ENCODE data around the gene IMPDH1.
A peak's percentile ranks its signal among the peaks of the same experiment; 100 is the strongest.

IMPDH1 gene

DNA sequence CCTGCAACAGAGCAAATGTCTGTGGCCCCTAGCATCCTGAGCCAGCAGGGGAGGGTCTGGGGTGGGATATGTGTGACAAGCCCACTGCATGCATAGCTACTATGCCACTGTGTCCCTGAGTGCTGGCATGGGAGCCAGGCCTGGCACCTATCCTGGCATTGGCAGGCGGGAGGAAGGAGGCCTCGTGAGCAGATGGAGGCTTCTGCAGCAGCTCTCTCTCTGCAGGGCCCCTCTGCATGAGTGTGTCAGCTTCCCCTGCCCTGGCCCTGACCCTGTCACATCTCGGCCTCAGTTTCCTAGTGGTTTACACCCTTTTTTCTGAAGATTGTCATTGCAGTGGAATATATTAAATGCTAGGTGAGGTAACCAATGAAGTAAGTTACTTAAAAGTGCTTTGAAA, 13.1 kb upstream of the IMPDH1 start:
- Mint-ChIP-seq H3K27me3 (ENCODE audit: low read depth) (peaks cover 4% of the 10 kb centered on the region), H3K9me3 (no peaks in the 10 kb centered on the region), H3K4me1 (ENCODE audit: low read depth) (peaks cover 5% of the 10 kb centered on the region), H3K4me3 (no peak overlapping the region), H3K36me3 (ENCODE audit: low read depth) (no peaks in the 10 kb centered on the region), H3K27ac (no peak overlapping the region)

DNA sequence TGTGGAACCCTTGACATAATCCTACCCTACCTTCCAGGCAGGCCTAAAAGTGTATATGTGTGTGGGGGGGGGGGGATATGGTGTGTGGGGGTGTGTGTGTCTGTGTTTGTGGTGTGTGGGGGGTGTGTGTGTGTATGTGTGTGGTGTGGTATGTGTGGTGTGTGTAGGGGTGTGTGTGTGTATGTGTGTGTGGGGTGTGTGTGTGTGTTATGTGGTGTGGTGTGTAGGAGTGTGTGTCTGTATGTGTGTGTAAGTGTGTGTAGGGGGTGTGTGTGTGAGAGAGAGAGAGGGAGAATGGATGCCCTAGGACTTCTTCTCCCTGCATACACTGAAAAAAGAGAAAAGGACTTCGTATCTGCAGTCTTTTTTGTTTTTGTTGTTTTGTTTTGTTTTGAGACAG, 12.3 kb upstream of the IMPDH1 start:
- Mint-ChIP-seq H3K9me3 (no peaks in the 10 kb centered on the region), H3K4me3 (no peak overlapping the region), H3K27me3 (ENCODE audit: low read depth) (peaks cover 4% of the 10 kb centered on the region), H3K27ac (no peak overlapping the region), H3K4me1 (ENCODE audit: low read depth) (peaks cover 4% of the 10 kb centered on the region), H3K36me3 (ENCODE audit: low read depth) (no peaks in the 10 kb centered on the region)

DNA sequence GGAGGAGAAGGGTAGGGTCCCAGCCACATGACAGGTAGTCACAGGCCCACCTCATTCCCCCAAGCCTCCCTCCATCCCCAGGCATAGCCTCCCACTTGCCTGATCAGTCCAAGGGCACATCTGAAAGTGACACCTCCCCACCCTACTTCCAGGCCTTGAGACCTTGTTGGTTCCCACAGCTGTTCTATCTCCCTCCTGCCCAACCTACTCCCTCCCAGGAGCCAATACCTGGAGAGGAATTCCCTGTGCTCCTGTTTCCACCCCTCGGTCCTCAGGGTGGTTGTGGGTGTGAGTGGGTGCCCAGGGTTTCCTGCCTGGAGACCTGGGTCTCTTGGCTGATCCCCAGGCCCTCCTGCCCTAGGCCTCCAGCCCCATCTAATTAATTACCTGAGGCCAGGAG, 11.6 kb upstream of the IMPDH1 start:
- Mint-ChIP-seq H3K4me3 (no peak overlapping the region), H3K27me3 (ENCODE audit: low read depth) (peaks cover 4% of the 10 kb centered on the region), H3K9me3 (no peaks in the 10 kb centered on the region), H3K27ac (no peak overlapping the region), H3K4me1 (ENCODE audit: low read depth) (peaks cover 4% of the 10 kb centered on the region), H3K36me3 (ENCODE audit: low read depth) (no peaks in the 10 kb centered on the region)

DNA sequence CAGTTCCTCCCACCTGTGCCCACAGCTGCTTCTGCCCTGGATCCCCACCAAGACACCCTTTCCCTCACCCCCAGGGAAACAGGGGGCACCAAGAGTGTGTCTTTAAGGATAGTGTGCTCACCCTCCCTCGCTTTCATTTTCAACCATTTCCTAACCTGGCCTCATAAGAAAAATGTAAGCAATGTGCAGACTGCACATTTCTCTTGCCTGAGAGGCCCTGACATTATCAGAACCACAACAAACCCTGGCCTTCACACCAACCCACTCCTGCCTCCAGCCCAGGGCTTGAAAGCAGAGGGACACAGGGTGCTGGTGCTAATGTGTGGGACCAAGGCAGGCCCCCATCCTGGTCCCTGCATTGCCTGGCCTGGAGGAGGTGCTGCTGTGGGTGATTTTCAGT, 11.0 kb upstream of the IMPDH1 start:
- Mint-ChIP-seq H3K27me3 (ENCODE audit: low read depth) (peaks cover 4% of the 10 kb centered on the region), H3K4me3 (no peak overlapping the region), H3K27ac (no peak overlapping the region), H3K9me3 (no peaks in the 10 kb centered on the region), H3K4me1 (ENCODE audit: low read depth) (peaks cover 4% of the 10 kb centered on the region), H3K36me3 (ENCODE audit: low read depth) (no peaks in the 10 kb centered on the region)

DNA sequence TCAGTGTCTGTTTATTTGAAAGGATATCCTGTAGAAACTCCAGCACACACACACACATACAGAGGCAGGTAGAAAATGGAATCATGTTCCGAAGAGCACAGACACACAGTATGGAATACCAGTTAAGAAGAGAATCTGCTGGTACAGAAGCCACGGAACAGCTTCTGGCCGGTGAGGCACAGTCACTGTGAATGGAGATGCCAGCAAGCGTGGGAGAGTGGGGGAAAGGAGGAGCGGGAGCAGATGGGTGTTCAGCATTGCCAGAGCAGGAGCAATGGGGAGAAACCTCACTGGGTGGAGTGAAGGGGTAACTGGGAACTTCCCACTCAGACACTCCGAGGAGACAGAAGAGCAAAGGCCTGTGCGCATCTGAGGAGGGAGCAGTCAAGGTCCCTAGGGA, 9.5 kb upstream of the IMPDH1 start:
- peaks cover 4% of the 10 kb centered on the region for H3K4me1 Mint-ChIP-seq (ENCODE audit: low read depth)
- no peaks in the 10 kb centered on the region for H3K9me3 Mint-ChIP-seq

DNA sequence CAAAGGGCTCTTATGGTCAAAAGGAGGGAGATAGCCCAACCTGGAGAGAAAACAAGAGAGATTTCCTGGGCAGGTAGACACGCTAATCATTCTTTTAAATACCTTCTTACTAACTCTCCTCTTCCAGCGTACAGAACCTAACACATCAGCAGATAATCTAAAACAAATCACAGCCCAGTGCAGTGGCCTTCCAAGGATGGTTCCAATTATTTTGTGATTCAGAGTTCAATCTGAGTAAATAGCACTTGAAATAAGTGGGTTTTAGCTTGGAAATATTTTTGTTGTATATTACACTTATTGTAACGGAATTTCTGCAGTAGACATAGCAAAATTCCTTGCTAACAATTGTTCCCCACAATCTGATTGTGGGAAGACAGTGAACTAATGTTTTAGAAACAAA, 7.3 kb upstream of the IMPDH1 start:
- Mint-ChIP-seq H3K36me3 (ENCODE audit: low read depth) (no peaks in the 10 kb centered on the region), H3K9me3 (no peaks in the 10 kb centered on the region), H3K27ac (no peak overlapping the region), H3K27me3 (ENCODE audit: low read depth) (peaks cover 27% of the 10 kb centered on the region), H3K4me1 (ENCODE audit: low read depth) (peaks cover 2% of the 10 kb centered on the region), H3K4me3 (no peak overlapping the region)

More for the DNA sequence above, 9.5 kb upstream of the IMPDH1 start:
- Mint-ChIP-seq H3K36me3 (ENCODE audit: low read depth) (no peaks in the 10 kb centered on the region), H3K27ac (no peak overlapping the region), H3K4me3 (no peak overlapping the region), H3K27me3 (ENCODE audit: low read depth) (peaks cover 14% of the 10 kb centered on the region)

DNA sequence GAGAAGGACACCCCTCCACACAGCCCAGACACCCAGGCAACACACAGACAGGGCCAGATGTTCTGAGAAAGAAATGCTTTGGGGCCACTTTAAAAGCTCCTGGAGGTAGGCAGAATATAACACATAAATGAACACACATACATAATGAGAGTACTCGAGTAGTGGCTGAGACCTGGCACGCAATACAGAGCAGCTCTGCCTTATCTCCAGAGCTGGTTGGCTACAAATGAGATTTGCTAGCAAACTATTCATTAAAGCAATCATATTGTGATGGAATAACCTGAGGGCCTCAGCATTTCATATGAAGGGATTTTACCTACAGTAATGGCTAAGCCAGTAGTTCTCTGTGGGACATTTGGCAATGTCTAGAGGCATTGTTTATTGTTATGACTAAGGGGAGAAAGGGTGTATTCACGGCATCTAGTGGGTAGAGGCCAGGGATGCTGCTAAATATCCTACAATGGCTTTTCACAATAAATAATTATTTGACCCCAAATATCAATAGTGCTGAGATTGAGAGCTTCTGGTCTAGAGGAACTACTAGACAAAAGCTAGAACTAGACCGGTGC, 5.5 kb upstream of the IMPDH1 start:
- H3K9me3 Mint-ChIP-seq: no peaks in the 10 kb centered on the region
- H3K27ac Mint-ChIP-seq: no peak overlapping the region
- peaks cover 4% of the 10 kb centered on the region for H3K4me1 Mint-ChIP-seq (ENCODE audit: low read depth)
- H3K27me3 Mint-ChIP-seq (ENCODE audit: low read depth): peaks cover 35% of the 10 kb centered on the region
- H3K36me3 Mint-ChIP-seq (ENCODE audit: low read depth): no peaks in the 10 kb centered on the region
- H3K4me3 Mint-ChIP-seq: no peak overlapping the region

DNA sequence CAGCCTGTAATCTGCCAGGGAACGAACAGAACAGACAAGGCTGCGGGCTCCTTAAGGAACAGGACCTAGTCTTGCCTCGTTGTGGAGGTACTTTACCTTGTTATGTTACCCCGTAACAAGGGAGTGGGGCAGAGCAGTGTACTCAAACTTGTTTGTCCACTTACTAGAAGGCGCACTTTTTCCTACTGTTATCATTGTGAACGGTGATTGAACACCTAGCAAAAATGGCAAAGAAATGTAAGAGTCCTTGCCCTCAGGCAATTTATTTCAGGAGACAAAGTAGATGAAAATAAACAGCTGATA, 620 bp upstream of the IMPDH1 start:
- H3K36me3 Mint-ChIP-seq (ENCODE audit: low read depth): no peaks in the 10 kb centered on the region
- H3K9me3 Mint-ChIP-seq: no peaks in the 10 kb centered on the region
- peak overlapping the region; percentile 90 for H3K27ac Mint-ChIP-seq
- H3K4me3 Mint-ChIP-seq: peak overlapping the region; percentile 94
- peaks cover 30% of the 10 kb centered on the region for H3K4me1 Mint-ChIP-seq (ENCODE audit: low read depth)
- H3K27me3 Mint-ChIP-seq (ENCODE audit: low read depth): peaks cover 32% of the 10 kb centered on the region

DNA sequence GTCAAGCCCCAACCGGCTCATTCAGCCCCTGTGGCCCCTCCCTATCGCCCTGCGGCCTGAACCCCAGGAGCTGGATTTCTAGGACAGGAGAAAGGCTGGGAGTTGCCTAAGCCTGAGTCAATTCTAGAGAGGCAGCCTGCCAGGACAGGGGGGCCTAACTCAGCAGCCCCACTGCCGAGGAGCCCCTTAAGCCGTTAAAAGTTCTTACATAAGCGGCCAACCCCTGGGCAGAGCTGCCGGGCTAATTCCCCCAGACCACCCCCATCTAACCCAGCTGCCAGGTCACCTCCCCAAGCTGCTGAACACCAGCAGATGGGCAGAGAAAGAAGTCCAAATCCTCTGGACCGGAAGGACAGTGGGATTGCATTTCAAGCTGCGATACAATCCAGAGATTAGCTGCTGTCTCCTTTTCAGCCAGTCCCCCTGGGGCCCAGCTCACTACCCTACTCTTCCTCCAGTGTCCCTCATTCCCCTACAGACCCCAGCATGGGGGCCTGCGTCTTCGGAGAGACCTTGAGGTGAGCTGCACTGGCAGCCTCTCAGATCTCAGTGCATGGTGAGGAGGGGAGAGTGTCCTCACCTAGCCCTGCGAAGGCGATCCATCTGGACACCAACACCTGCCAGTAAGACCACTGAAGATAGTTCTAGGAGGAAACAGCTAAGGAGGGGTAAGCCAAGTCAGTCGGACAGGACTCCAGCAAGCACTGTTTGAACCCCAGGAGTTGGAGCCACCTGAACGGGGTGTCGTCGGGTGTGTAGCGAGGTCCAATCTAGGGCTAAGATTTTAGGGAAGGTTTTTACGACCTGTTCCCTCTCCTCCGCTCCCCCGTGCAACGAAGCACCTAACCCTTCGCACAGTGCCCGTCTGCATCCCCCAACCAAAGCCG, 830 bp downstream of the IMPDH1 start:
- no peaks in the 10 kb centered on the region for H3K36me3 Mint-ChIP-seq (ENCODE audit: low read depth)
- H3K4me3 Mint-ChIP-seq: peak overlapping the region; percentile 87
- no peaks in the 10 kb centered on the region for H3K9me3 Mint-ChIP-seq
- peaks cover 19% of the 10 kb centered on the region for H3K27me3 Mint-ChIP-seq (ENCODE audit: low read depth)
- peaks cover 39% of the 10 kb centered on the region for H3K4me1 Mint-ChIP-seq (ENCODE audit: low read depth)
- peak overlapping the region; percentile 80 for H3K27ac Mint-ChIP-seq

DNA sequence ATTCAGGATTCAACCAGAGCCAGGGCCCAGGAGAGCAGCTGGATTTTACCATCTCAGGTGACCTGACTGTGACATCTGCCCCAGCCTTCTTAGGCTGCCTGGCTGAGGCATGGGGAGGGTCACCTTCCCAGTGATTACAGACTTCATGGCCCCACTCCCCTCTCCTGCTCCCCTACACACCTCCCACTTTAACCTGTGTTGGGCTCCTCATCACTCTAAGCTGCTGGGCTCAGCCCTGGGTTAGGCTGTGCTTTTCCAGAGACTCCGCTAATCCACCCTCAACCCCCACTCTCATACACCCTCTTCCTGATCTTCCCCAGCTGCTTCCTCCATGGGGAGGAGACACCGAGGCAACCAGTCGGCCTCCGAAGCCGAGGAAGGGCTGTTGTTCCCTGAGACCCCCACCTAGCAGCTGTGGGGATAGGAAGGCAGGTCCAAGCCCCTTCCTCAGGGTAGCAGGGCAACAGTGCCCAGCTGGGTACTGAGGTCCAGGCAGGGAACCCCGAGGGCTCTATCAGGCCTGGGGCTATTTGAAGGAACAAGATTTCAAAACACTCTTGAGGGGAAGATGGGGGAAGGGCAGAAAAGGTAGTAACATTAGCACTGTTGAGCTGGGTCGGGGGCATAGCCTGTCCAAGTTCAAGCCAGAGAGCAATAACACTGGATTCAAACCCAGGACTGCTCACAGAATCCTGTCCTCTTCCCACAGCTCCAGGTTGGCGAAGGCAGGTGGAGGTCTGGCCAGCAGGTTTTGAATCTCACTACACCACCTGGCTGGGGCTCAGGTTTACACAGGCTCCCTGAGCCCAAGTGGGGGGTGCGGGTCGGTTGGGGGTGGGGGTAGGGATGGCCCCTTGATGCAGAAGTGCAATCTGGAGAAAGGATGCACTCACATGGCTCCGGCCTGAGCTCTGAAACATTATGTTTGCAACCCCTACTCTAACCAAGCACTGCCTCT, 1.8 kb downstream of the IMPDH1 start:
- Mint-ChIP-seq H3K27ac (peak overlapping the region; percentile 34), H3K4me3 (peak overlapping the region; percentile 60), H3K4me1 (ENCODE audit: low read depth) (peaks cover 42% of the 10 kb centered on the region), H3K27me3 (ENCODE audit: low read depth) (peaks cover 12% of the 10 kb centered on the region), H3K36me3 (ENCODE audit: low read depth) (peaks cover 2% of the 10 kb centered on the region), H3K9me3 (no peaks in the 10 kb centered on the region)

DNA sequence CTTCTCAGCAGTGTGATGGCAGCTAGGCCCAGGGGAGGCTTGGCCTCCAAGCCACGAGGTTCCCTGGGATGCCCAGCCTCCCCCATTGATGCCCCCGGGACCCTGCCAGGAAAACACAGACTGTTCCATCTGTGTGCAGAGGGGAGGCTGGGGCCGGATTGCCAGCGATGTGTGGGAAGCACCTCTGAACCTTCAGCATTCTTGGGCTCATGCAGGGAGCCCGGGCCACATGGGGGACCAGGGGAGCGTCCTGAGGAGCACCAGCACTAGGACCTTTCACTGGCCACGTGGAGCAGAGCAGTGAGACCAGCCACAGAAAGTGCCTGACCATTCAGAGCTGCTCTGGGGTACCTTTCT, 2.6 kb downstream of the IMPDH1 start:
- Mint-ChIP-seq H3K9me3 (no peaks in the 10 kb centered on the region), H3K4me1 (ENCODE audit: low read depth) (peaks cover 45% of the 10 kb centered on the region), H3K27ac (no peak overlapping the region), H3K36me3 (ENCODE audit: low read depth) (peaks cover 3% of the 10 kb centered on the region), H3K4me3 (no peak overlapping the region), H3K27me3 (ENCODE audit: low read depth) (peaks cover 10% of the 10 kb centered on the region)

DNA sequence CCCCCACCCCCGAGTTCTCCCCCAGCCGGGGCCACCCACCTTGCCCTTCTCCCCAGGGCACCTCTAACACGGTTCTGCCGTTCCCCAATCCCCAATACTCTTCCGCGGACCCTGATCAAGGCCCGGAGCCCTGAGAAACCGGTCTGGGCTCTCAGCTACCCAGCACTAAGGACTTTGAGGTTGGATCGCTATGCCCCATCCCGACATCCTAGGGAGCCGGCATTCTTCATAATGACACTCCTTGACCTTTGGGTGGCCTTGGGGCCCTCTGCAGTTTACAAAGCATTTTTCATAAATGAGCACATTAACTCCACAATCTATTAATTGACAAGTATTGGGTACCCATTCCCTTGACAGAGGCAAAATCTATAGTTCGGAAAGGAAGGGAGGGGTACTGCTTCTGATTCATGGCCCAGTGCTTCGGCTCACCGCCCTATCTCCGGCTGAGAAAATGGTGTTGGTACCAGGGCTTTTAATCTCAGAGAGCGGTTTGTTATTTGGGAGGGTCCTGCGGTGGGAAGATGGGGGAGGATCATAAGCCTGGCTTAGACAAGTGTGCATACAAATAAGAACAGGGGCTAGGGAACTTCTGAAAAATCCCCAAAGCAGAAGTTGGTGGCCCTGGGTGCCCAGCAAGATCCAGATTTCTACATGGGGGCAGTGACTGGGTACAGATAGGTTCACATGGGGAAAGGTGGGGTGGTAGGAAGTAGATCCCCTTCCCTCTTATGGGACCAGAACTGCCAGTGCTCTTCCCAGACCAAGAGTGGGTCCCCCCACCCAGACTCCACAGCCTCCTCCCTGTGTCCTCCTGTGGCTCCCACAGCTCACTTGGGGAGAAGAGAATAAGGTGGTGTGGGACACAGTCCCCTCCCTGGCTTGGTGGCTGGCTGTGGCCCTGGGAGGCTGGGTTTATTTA, 3.2 kb downstream of the IMPDH1 start:
- peaks cover 45% of the 10 kb centered on the region for H3K4me1 Mint-ChIP-seq (ENCODE audit: low read depth)
- H3K36me3 Mint-ChIP-seq (ENCODE audit: low read depth): peaks cover 3% of the 10 kb centered on the region

DNA sequence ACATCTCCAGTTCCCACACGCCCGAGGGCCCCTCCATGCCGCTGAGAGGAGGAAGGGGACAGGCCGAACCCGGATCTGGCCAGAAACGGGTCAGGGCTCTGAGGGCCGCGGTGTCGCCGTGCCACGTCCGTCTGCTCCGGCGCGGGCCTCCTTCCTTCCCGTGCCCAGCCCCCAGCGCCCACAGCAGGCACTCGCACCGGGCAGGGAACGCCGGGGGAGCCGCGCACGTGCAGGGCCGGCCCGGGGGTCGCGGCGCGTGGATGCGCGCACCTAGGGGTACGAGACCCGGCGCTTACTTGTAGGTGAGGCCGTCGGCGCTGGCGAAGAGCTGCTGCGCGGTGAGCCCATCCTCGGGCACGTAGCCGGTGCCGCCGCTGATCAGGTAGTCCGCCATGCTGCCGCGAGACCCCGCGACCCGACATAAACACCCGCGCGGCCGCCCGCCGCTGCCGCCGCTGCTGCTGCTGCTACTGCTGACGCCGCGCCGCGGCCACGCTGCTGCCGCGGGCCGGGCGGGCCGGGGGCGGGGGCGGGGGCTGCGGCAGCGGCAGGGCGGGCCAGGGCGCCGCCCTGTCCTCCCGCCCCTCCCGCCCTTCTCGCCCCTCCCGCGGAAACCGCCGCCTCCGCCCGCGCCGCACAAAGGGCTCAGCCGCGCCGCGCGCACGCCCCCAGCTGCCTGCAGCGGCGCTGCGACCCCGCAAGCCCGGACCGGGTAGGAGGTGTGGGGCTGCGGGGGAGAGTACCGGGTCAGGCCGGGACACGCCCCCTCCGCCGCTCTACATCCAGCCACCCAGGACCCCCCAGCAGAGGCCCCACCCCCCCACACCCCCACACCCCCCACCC, 4.1 kb downstream of the IMPDH1 start:
- H3K9me3 Mint-ChIP-seq: no peaks in the 10 kb centered on the region
- peak overlapping the region; percentile 85 for H3K4me3 Mint-ChIP-seq
- H3K27me3 Mint-ChIP-seq (ENCODE audit: low read depth): peaks cover 3% of the 10 kb centered on the region
- no peak overlapping the region for H3K27ac Mint-ChIP-seq
- peaks cover 45% of the 10 kb centered on the region for H3K4me1 Mint-ChIP-seq (ENCODE audit: low read depth)
- peaks cover 8% of the 10 kb centered on the region for H3K36me3 Mint-ChIP-seq (ENCODE audit: low read depth)

More for the DNA sequence above, 3.2 kb downstream of the IMPDH1 start:
- H3K4me3 Mint-ChIP-seq: peak overlapping the region; percentile 81
- H3K9me3 Mint-ChIP-seq: no peaks in the 10 kb centered on the region
- H3K27ac Mint-ChIP-seq: peak overlapping the region; percentile 34
- peaks cover 3% of the 10 kb centered on the region for H3K27me3 Mint-ChIP-seq (ENCODE audit: low read depth)

All from T-helper 1 cell treated with Interleukin-12 subunit alpha and Interleukin-12 subunit beta and Interleukin-4 antibody, amounts not matched to agents 30 μg/mL and 1 μg/mL, for 36 hours (primary cell).